ENCODE results near the gene MACF1.
"Not testable (repeated sequence)": the region's sequence is repeated elsewhere in the genome, so short reads cannot be mapped to it uniquely, and the experiment has no call there.

The MACF1 gene

GRCh38 chr1:39490596-39491145, 286.2 kb downstream of the MACF1 start:
- DNase-seq (no peak), ATAC-seq (peak; percentile 1)
- peaks cover 3% of the 10 kb centered on the region for H3K36me3 Mint-ChIP-seq (ENCODE audit: low read depth)
- H3K4me3 Mint-ChIP-seq, result peak overlapping the region; percentile 50
- H3K27me3 Mint-ChIP-seq, result peaks cover 27% of the 10 kb centered on the region
- H3K9me3 Mint-ChIP-seq, result no peaks in the 10 kb centered on the region
- no peak overlapping the region for H3K27ac Mint-ChIP-seq
- H3K4me1 Mint-ChIP-seq, result peaks cover 3% of the 10 kb centered on the region

GRCh38 chr1:39491146-39491921, 286.8 kb downstream of the MACF1 start, which contains the start of gene BMP8A:
Gene BMP8A, plus strand, starts transcription at chr1:39491636. Its CDS starts 356 bp downstream, at chr1:39491992.
- Mint-ChIP-seq H3K36me3 (ENCODE audit: low read depth) (peaks cover under 1% of the 10 kb centered on the region), H3K27me3 (peaks cover 27% of the 10 kb centered on the region), H3K4me3 (peak within 1 kb of the TSS; percentile 58), H3K27ac (no peak within 1 kb of the TSS), H3K9me3 (no peaks in the 10 kb centered on the region), H3K4me1 (peaks cover 3% of the 10 kb centered on the region)
- ATAC-seq (peak; percentile 83), DNase-seq (peak; percentile 76)

- H3K27ac Mint-ChIP-seq; DNase-seq; ATAC-seq; H3K4me1 Mint-ChIP-seq; H3K36me3 Mint-ChIP-seq (ENCODE audit: low read depth); H3K9me3 Mint-ChIP-seq: not testable (repeated sequence)
- Mint-ChIP-seq H3K4me3 (peak overlapping the region; percentile 58), H3K27me3 (peaks cover 27% of the 10 kb centered on the region)
Observed at GRCh38 chr1:39492118-39493042, 287.9 kb downstream of the MACF1 start.

- not testable (repeated sequence) for H3K9me3 Mint-ChIP-seq; H3K27ac Mint-ChIP-seq; H3K4me1 Mint-ChIP-seq; DNase-seq; ATAC-seq; H3K36me3 Mint-ChIP-seq (ENCODE audit: low read depth)
- peak overlapping the region; percentile 58 for H3K4me3 Mint-ChIP-seq
- H3K27me3 Mint-ChIP-seq, result peaks cover 27% of the 10 kb centered on the region
Observed at GRCh38 chr1:39493043-39493810, 288.7 kb downstream of the MACF1 start.

- H3K27ac Mint-ChIP-seq, result no peak overlapping the region
- no peak for DNase-seq
- ATAC-seq, result no peak
- peaks cover 27% of the 10 kb centered on the region for H3K27me3 Mint-ChIP-seq
- H3K36me3 Mint-ChIP-seq (ENCODE audit: low read depth), result no peaks in the 10 kb centered on the region
- no peak overlapping the region for H3K4me3 Mint-ChIP-seq
- no peaks in the 10 kb centered on the region for H3K9me3 Mint-ChIP-seq
- H3K4me1 Mint-ChIP-seq, result peaks cover 3% of the 10 kb centered on the region
Observed at GRCh38 chr1:39494671-39495410, 290.3 kb downstream of the MACF1 start.

GRCh38 chr1:39496520-39496919, 292.0 kb downstream of the MACF1 start:
- not testable (repeated sequence) for H3K27ac Mint-ChIP-seq; DNase-seq; H3K4me1 Mint-ChIP-seq; H3K36me3 Mint-ChIP-seq (ENCODE audit: low read depth); ATAC-seq; H3K4me3 Mint-ChIP-seq; H3K9me3 Mint-ChIP-seq
- peaks cover 21% of the 10 kb centered on the region for H3K27me3 Mint-ChIP-seq

- H3K9me3 Mint-ChIP-seq, result no peaks in the 10 kb centered on the region
- no peak overlapping the region for H3K27ac Mint-ChIP-seq
- ATAC-seq (no peak), DNase-seq (no peak)
- no peak overlapping the region for H3K4me3 Mint-ChIP-seq
- no peaks in the 10 kb centered on the region for H3K4me1 Mint-ChIP-seq
- H3K36me3 Mint-ChIP-seq (ENCODE audit: low read depth), result no peaks in the 10 kb centered on the region
- H3K27me3 Mint-ChIP-seq, result peaks cover 19% of the 10 kb centered on the region
Observed at GRCh38 chr1:39497585-39497984, 293.1 kb downstream of the MACF1 start.

GRCh38 chr1:39498096-39498710, 293.7 kb downstream of the MACF1 start:
- ATAC-seq; H3K36me3 Mint-ChIP-seq (ENCODE audit: low read depth); H3K9me3 Mint-ChIP-seq; H3K4me1 Mint-ChIP-seq; DNase-seq; H3K27ac Mint-ChIP-seq; H3K4me3 Mint-ChIP-seq: not testable (repeated sequence)
- H3K27me3 Mint-ChIP-seq, result peaks cover 12% of the 10 kb centered on the region

GRCh38 chr1:39498821-39499220, 294.3 kb downstream of the MACF1 start:
- DNase-seq; H3K9me3 Mint-ChIP-seq; H3K36me3 Mint-ChIP-seq (ENCODE audit: low read depth); H3K27me3 Mint-ChIP-seq; H3K27ac Mint-ChIP-seq; H3K4me3 Mint-ChIP-seq; ATAC-seq; H3K4me1 Mint-ChIP-seq: not testable (repeated sequence)

- no peaks in the 10 kb centered on the region for H3K4me1 Mint-ChIP-seq
- H3K27ac Mint-ChIP-seq, result no peak overlapping the region
- H3K4me3 Mint-ChIP-seq, result no peak overlapping the region
- H3K27me3 Mint-ChIP-seq, result no peaks in the 10 kb centered on the region
- ATAC-seq (no peak), DNase-seq (no peak)
- no peaks in the 10 kb centered on the region for H3K36me3 Mint-ChIP-seq (ENCODE audit: low read depth)
- H3K9me3 Mint-ChIP-seq, result no peaks in the 10 kb centered on the region
Observed at GRCh38 chr1:39499668-39500067, 295.2 kb downstream of the MACF1 start.

GRCh38 chr1:39500862-39501389, 296.4 kb downstream of the MACF1 start:
- no peaks in the 10 kb centered on the region for H3K27me3 Mint-ChIP-seq
- H3K9me3 Mint-ChIP-seq, result no peaks in the 10 kb centered on the region
- no peaks in the 10 kb centered on the region for H3K4me1 Mint-ChIP-seq
- DNase-seq (no peak), ATAC-seq (no peak)
- no peak overlapping the region for H3K4me3 Mint-ChIP-seq
- no peak overlapping the region for H3K27ac Mint-ChIP-seq
- H3K36me3 Mint-ChIP-seq (ENCODE audit: low read depth), result no peaks in the 10 kb centered on the region

- DNase-seq, result no peak
- no peaks in the 10 kb centered on the region for H3K27me3 Mint-ChIP-seq
- no peaks in the 10 kb centered on the region for H3K36me3 Mint-ChIP-seq (ENCODE audit: low read depth)
- H3K4me1 Mint-ChIP-seq, result no peaks in the 10 kb centered on the region
- H3K27ac Mint-ChIP-seq, result no peak overlapping the region
- no peaks in the 10 kb centered on the region for H3K9me3 Mint-ChIP-seq
- ATAC-seq, result no peak
- no peak overlapping the region for H3K4me3 Mint-ChIP-seq
Observed at GRCh38 chr1:39501666-39502065, 297.2 kb downstream of the MACF1 start.

GRCh38 chr1:39504436-39504835, 299.9 kb downstream of the MACF1 start:
- ATAC-seq; H3K36me3 Mint-ChIP-seq (ENCODE audit: low read depth); H3K4me3 Mint-ChIP-seq; H3K27ac Mint-ChIP-seq; H3K4me1 Mint-ChIP-seq; H3K27me3 Mint-ChIP-seq; DNase-seq; H3K9me3 Mint-ChIP-seq: not testable (repeated sequence)

All from activated naive CD8-positive, alpha-beta T cell treated with anti-CD3 and anti-CD28 coated beads, Interleukin-2, amount 50 U/mL, for 24 hours (primary cell).